Caco-2 (cell line): Measurements from ENCODE around the gene LTN1. TPM values are rescaled to one million over a fixed set of nuclear protein-coding genes. Genes with fewer than 3 reads are reported as not detected.

Experiments used
- BruUV-seq: library from RNA; stranded (reverse); fragments of 400-500 nt; replicated peaks from 2 replicates; lab custom pipeline; 2021; lab: Mats Ljungman, UMichigan
- CTCF ChIA-PET: fragments of 300-600 bp; sonication (Branson Sonifier 250); formaldehyde crosslinking; loops from one replicate; lab custom pipeline; 2022; ENCODE audit warnings: antibody characterized with exemption; lab: Charles Lee
- POLR2A ChIA-PET: fragments of 300-600 bp; sonication (Branson Sonifier 250); formaldehyde crosslinking; loops from one replicate; lab custom pipeline; 2022; ENCODE audit warnings: antibody characterized with exemption; lab: Charles Lee
- DNase-seq, 2 experiments: peaks; one replicate each; pipeline versions ENCODE4 v3.0.0 to v3.0.0-alpha.2; 2020 to 2022
- H3K27me3 ChIP-seq: replicated peaks from 2 replicates; pipeline ENCODE4 v1.6.0; 2011; ENCODE audit warnings: low read length; ENCODE audit not compliant: control insufficient read depth, insufficient read depth
- H3K36me3 ChIP-seq: 2 replicates; pipeline ENCODE4 v1.5.1; 2011; ENCODE audit warnings: low read length; ENCODE audit not compliant: control insufficient read depth, insufficient read depth
- H3K4me1 ChIP-seq: fragments of 250-450 bp; sonication (Bioruptor Pico); 2 replicates; pipeline ENCODE4 v1.5.1; 2020; ENCODE audit warnings: mild to moderate bottlenecking
- H3K4me3 ChIP-seq: 2 replicates; pipeline ENCODE4 v1.5.1; 2011; ENCODE audit warnings: low read depth, mild to moderate bottlenecking, control low read depth, low read length
- H3K9me3 ChIP-seq: fragments of 250-450 bp; sonication (Bioruptor Pico); 2 replicates; pipeline ENCODE4 v1.5.1; 2020; ENCODE audit warnings: mild to moderate bottlenecking, moderate library complexity
- H3K27ac Mint-ChIP-seq: one replicate; pipeline ENCODE4 v1.8.0; 2022; ENCODE audit warnings: mixed read lengths; ENCODE audit not compliant: unreplicated experiment
- H3K27me3 Mint-ChIP-seq: one replicate; pipeline ENCODE4 v1.8.0; 2022; ENCODE audit warnings: mixed read lengths; ENCODE audit not compliant: insufficient read depth, unreplicated experiment
- H3K36me3 Mint-ChIP-seq: one replicate; pipeline ENCODE4 v1.8.0; 2022; ENCODE audit warnings: mild to moderate bottlenecking, mixed read lengths; ENCODE audit not compliant: insufficient read depth, unreplicated experiment
- H3K4me1 Mint-ChIP-seq: one replicate; pipeline ENCODE4 v1.8.0; 2022; ENCODE audit warnings: low read depth, mixed read lengths; ENCODE audit not compliant: unreplicated experiment
- H3K4me3 Mint-ChIP-seq: one replicate; pipeline ENCODE4 v1.8.0; 2022; ENCODE audit warnings: mild to moderate bottlenecking, moderate library complexity, mixed read lengths; ENCODE audit not compliant: unreplicated experiment
- H3K9me3 Mint-ChIP-seq: one replicate; pipeline ENCODE4 v1.8.0; 2022; ENCODE audit warnings: mixed read lengths; ENCODE audit not compliant: unreplicated experiment
- intact Hi-C: fragments of 100-400 bp; cut with micrococcal nuclease; formaldehyde crosslinking; loops from one replicate; pipeline ENCODE4 v1.10.0; 2022; ENCODE audit not compliant: unreplicated experiment
- total RNA-seq: library from RNA; stranded (reverse); gene quantifications from 2 replicates; pipeline ENCODE4 v1.2.3, GENCODE V29; 2022
- TF ChIP-seq, protein P1 (sequence below), 2 experiments: fragments of 200-600 bp in 1 of 2; IDR thresholded peaks; 1 replicate in 1 of 2; 2 replicates in 1 of 2; pipeline versions ENCODE4 v1.5.1 to v1.8.0; 2011 to 2022; ENCODE audit warnings: antibody characterized with exemption in 1 of 2, control low read depth in 1 of 2, inconsistent platforms in 1 of 2, low read depth in 1 of 2, low read length in 1 of 2, mild to moderate bottlenecking in 1 of 2, moderate library complexity in 1 of 2; ENCODE audit not compliant: insufficient read depth in 1 of 2, severe bottlenecking in 1 of 2, unreplicated experiment in 1 of 2

LTN1 gene
- total RNA-seq, 1 experiment from 2014 or later, result 25.4 TPM

GRCh38 chr21:28982637-28983036, 10.0 kb downstream of the LTN1 start:
- no peaks in the 10 kb centered on the region for H3K9me3 Mint-ChIP-seq
- H3K36me3 Mint-ChIP-seq, result peaks cover 39% of the 10 kb centered on the region
- H3K27ac Mint-ChIP-seq, result no peak overlapping the region
- POLR2A ChIA-PET, result no interaction called here
- no peak overlapping the region for H3K4me3 ChIP-seq
- intact Hi-C loops, result no loop called here
- H3K27me3 Mint-ChIP-seq, result no peaks in the 10 kb centered on the region
- DNase-seq, result no peak
- H3K4me3 Mint-ChIP-seq, result no peak overlapping the region
- H3K36me3 ChIP-seq, result no peaks in the 10 kb centered on the region; the same call in 1 of the 2 replicates
- H3K4me1 Mint-ChIP-seq, result no peaks in the 10 kb centered on the region
- TF ChIP-seq, protein P1, sequence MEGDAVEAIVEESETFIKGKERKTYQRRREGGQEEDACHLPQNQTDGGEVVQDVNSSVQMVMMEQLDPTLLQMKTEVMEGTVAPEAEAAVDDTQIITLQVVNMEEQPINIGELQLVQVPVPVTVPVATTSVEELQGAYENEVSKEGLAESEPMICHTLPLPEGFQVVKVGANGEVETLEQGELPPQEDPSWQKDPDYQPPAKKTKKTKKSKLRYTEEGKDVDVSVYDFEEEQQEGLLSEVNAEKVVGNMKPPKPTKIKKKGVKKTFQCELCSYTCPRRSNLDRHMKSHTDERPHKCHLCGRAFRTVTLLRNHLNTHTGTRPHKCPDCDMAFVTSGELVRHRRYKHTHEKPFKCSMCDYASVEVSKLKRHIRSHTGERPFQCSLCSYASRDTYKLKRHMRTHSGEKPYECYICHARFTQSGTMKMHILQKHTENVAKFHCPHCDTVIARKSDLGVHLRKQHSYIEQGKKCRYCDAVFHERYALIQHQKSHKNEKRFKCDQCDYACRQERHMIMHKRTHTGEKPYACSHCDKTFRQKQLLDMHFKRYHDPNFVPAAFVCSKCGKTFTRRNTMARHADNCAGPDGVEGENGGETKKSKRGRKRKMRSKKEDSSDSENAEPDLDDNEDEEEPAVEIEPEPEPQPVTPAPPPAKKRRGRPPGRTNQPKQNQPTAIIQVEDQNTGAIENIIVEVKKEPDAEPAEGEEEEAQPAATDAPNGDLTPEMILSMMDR (IDR thresholded peaks at IDR 0.05; ENCODE audit: insufficient read depth in 1 of 2, low read depth in 1 of 2, low read length in 1 of 2, severe bottlenecking in 1 of 2, unreplicated experiment in 1 of 2), result no peak
- CTCF ChIA-PET, result no interaction called here
- peaks cover 2% of the 10 kb centered on the region; the same call in 1 of the 2 replicates for H3K9me3 ChIP-seq
- no TSS peak for BruUV-seq
- no peaks in the 10 kb centered on the region for H3K27me3 ChIP-seq
- H3K4me1 ChIP-seq, result no peaks in the 10 kb centered on the region

DNA sequence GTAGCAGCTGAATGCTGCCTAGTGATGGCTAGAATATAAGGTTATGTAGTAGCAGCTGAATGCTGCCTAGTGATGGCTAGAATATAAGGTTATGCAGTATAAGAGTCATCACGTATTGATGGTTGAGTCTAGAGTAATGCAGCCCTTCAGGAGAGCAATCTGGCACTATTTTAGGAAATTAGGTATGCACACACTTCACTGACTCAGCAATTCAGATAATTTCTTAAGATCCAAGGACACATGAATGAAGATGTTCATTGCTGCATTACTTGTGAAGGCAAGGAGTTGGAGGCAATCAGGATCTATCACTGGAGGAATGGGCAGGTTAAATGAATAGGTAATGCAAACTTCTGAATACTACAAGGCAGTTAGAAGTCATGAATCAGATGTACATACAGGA, 13.6 kb downstream of the LTN1 start:
- no peak overlapping the region for H3K4me3 ChIP-seq
- peaks cover 2% of the 10 kb centered on the region; the same call in 1 of the 2 replicates for H3K36me3 ChIP-seq
- H3K27me3 ChIP-seq, result no peaks in the 10 kb centered on the region
- POLR2A ChIA-PET, result no interaction called here
- peaks cover 41% of the 10 kb centered on the region for H3K36me3 Mint-ChIP-seq
- no peak for DNase-seq
- CTCF ChIA-PET, result no interaction called here
- intact Hi-C loops, result no loop called here
- no TSS peak for BruUV-seq
- H3K9me3 Mint-ChIP-seq, result no peaks in the 10 kb centered on the region
- peaks cover 2% of the 10 kb centered on the region; the same call in 1 of the 2 replicates for H3K9me3 ChIP-seq
- H3K4me1 Mint-ChIP-seq, result no peaks in the 10 kb centered on the region
- no peaks in the 10 kb centered on the region for H3K4me1 ChIP-seq
- TF ChIP-seq, protein P1 (IDR thresholded peaks at IDR 0.05; ENCODE audit: insufficient read depth in 1 of 2, low read depth in 1 of 2, low read length in 1 of 2, severe bottlenecking in 1 of 2, unreplicated experiment in 1 of 2), result no peak
- no peaks in the 10 kb centered on the region for H3K27me3 Mint-ChIP-seq
- H3K4me3 Mint-ChIP-seq, result no peak overlapping the region
- H3K27ac Mint-ChIP-seq, result no peak overlapping the region

DNA sequence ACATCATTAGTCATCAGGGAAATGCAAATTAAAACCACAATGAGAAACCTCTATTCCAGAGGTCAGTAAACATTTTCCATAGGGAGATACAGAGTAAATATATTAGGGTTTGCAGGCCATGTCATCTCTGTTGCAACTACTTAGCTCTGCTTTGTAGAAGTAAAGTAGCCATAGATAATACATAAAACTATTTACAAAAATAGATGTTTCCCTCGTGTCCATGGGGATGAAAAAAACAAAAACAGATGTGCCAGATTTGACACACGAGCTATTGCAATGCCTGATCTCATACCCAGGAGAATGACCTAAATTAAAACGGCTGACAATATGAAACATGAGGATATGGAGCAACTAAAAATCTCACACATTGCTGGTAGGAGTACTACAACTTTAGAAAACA, 17.3 kb downstream of the LTN1 start:
- Histone ChIP-seq H3K4me3 (no peak overlapping the region), H3K27me3 (no peaks in the 10 kb centered on the region), H3K36me3 (peaks cover 2% of the 10 kb centered on the region), H3K9me3 (peaks cover 2% of the 10 kb centered on the region; the same call in 1 of the 2 replicates), H3K4me1 (no peaks in the 10 kb centered on the region)
- intact Hi-C loops, result no loop called here
- Mint-ChIP-seq H3K27ac (no peak overlapping the region), H3K36me3 (peaks cover 41% of the 10 kb centered on the region), H3K4me3 (no peak overlapping the region), H3K27me3 (no peaks in the 10 kb centered on the region), H3K9me3 (no peaks in the 10 kb centered on the region), H3K4me1 (no peaks in the 10 kb centered on the region)
- TF ChIP-seq, protein P1 (IDR thresholded peaks at IDR 0.05; ENCODE audit: insufficient read depth in 1 of 2, low read depth in 1 of 2, low read length in 1 of 2, severe bottlenecking in 1 of 2, unreplicated experiment in 1 of 2), result no peak
- BruUV-seq, result no TSS peak
- no peak for DNase-seq
- POLR2A ChIA-PET, result no interaction called here
- CTCF ChIA-PET, result no interaction called here
